Activated naive CD4-positive, alpha-beta T cell treated with anti-CD3 and anti-CD28 coated beads, Interleukin-2, amount 10 ng/mL, durations not matched to agents 7 days and 5 days (primary cell): ENCODE results near the gene TRAPPC6A.

Experiments used
- CTCF ChIA-PET: fragments of 350-600 bp; sonication (Branson Sonifier 250); formaldehyde crosslinking; loops from one replicate; lab custom pipeline; 2021; ENCODE audit warnings: antibody characterized with exemption; lab: Charles Lee
- DNase-seq: peaks from one replicate; pipeline ENCODE4 v3.0.0-alpha.2; 2020
- H3K27ac Mint-ChIP-seq: one replicate; pipeline ENCODE4 v1.8.0; 2021; ENCODE audit warnings: mild to moderate bottlenecking, moderate library complexity, mixed read lengths
- H3K27me3 Mint-ChIP-seq: one replicate; pipeline ENCODE4 v1.8.0; 2021; ENCODE audit warnings: mild to moderate bottlenecking, mixed read lengths
- H3K36me3 Mint-ChIP-seq: one replicate; pipeline ENCODE4 v1.8.0; 2021; ENCODE audit warnings: mixed read lengths
- H3K4me1 Mint-ChIP-seq: one replicate; pipeline ENCODE4 v1.8.0; 2021; ENCODE audit warnings: mixed read lengths
- H3K4me3 Mint-ChIP-seq: one replicate; pipeline ENCODE4 v1.8.0; 2021; ENCODE audit warnings: mild to moderate bottlenecking, moderate library complexity, mixed read lengths
- H3K9me3 Mint-ChIP-seq: one replicate; pipeline ENCODE4 v1.8.0; 2021; ENCODE audit warnings: mixed read lengths

TRAPPC6A gene

GRCh38 chr19:45118106-45118505 lies 59.9 kb downstream of the TRAPPC6A start:
- no peak for DNase-seq
- Mint-ChIP-seq H3K36me3 (no peaks in the 10 kb centered on the region), H3K4me1 (peaks cover 69% of the 10 kb centered on the region), H3K27ac (peak overlapping the region; percentile 58), H3K4me3 (no peak overlapping the region), H3K9me3 (no peaks in the 10 kb centered on the region), H3K27me3 (no peaks in the 10 kb centered on the region)
- CTCF ChIA-PET, result interaction anchor here (0.9 to 1.3 kb wide), 2 partner anchors 9 to 31 kb away, joined by 3 to 4 read pairs; no protein-coding TSS in a partner anchor

GRCh38 chr19:45117671-45118070 lies 60.4 kb downstream of the TRAPPC6A start:
- no peaks in the 10 kb centered on the region for H3K9me3 Mint-ChIP-seq
- CTCF ChIA-PET, result interaction anchor here (1.2 to 1.3 kb wide), 2 partner anchors 8 to 31 kb away, joined by 4 read pairs; no protein-coding TSS in a partner anchor
- DNase-seq, result no peak
- H3K36me3 Mint-ChIP-seq, result no peaks in the 10 kb centered on the region
- peaks cover 69% of the 10 kb centered on the region for H3K4me1 Mint-ChIP-seq
- H3K27me3 Mint-ChIP-seq, result no peaks in the 10 kb centered on the region
- H3K27ac Mint-ChIP-seq, result peak overlapping the region; percentile 58
- no peak overlapping the region for H3K4me3 Mint-ChIP-seq

GRCh38 chr19:45117167-45117594 lies 60.9 kb downstream of the TRAPPC6A start:
- Mint-ChIP-seq H3K27ac (peak overlapping the region; percentile 82), H3K36me3 (no peaks in the 10 kb centered on the region), H3K4me1 (peaks cover 66% of the 10 kb centered on the region), H3K4me3 (no peak overlapping the region), H3K27me3 (no peaks in the 10 kb centered on the region), H3K9me3 (no peaks in the 10 kb centered on the region)
- peak; percentile 62 for DNase-seq
- CTCF ChIA-PET, result interaction anchor here (1.2 kb wide), 1 partner anchor 8 kb away, joined by 4 read pairs; no protein-coding TSS in a partner anchor

DNA sequence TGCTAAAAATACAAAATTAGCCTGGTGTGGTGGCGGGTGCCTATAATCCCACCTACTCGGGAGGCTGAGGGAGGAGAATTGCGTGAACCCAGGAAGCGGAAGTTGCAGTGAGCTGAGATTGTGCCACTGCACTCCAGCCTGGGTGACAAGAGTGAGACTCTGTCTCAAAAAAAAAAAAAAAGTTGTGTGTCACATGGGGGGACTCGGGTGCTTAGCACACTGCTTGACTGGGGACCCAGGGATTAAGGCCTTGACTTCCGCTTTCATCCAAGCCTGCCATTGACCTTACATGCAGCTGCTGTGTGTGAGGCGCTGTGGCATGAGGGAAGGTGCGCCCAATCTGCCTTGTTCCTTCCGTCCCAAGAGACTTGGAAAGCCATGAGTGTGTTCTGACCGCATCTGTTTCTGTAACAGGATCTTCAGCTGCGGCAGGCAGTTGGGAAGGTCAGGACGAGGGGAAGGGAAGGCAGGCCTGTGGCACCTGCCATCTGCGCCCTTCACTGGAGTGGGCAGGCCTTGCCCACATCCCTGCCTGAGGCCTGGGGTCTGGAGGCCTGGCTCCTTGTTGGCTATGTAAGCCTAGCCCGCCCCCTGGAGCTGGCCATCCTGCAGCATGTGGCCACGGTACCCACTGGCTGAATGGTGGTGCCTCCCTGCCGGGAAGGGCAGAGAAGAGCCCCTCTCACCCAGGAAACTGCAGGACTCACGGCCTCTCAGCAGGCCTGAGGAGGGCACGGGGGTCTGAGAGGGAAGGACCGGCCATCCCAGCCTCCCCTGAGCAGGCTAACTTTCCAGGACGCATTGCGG lies 62.0 kb downstream of the TRAPPC6A start:
- peaks cover 56% of the 10 kb centered on the region for H3K4me1 Mint-ChIP-seq
- H3K36me3 Mint-ChIP-seq, result no peaks in the 10 kb centered on the region
- no peak overlapping the region for H3K27ac Mint-ChIP-seq
- DNase-seq, result no peak
- H3K9me3 Mint-ChIP-seq, result no peaks in the 10 kb centered on the region
- no peak overlapping the region for H3K4me3 Mint-ChIP-seq
- CTCF ChIA-PET, result interaction anchor here (1.2 kb wide), 1 partner anchor 9 kb away, joined by 4 read pairs; no protein-coding TSS in a partner anchor
- H3K27me3 Mint-ChIP-seq, result no peaks in the 10 kb centered on the region

- H3K4me3 Mint-ChIP-seq, result no peak overlapping the region
- CTCF ChIA-PET, result no interaction called here
- H3K27me3 Mint-ChIP-seq, result no peaks in the 10 kb centered on the region
- H3K4me1 Mint-ChIP-seq, result peaks cover 40% of the 10 kb centered on the region
- no peaks in the 10 kb centered on the region for H3K36me3 Mint-ChIP-seq
- no peak for DNase-seq
- no peaks in the 10 kb centered on the region for H3K9me3 Mint-ChIP-seq
- no peak overlapping the region for H3K27ac Mint-ChIP-seq
Observed at GRCh38 chr19:45114116-45114515, 63.9 kb downstream of the TRAPPC6A start.

- no peaks in the 10 kb centered on the region for H3K9me3 Mint-ChIP-seq
- no peak overlapping the region for H3K27ac Mint-ChIP-seq
- H3K4me3 Mint-ChIP-seq, result no peak overlapping the region
- no peaks in the 10 kb centered on the region for H3K27me3 Mint-ChIP-seq
- H3K4me1 Mint-ChIP-seq, result peaks cover 35% of the 10 kb centered on the region
- no peaks in the 10 kb centered on the region for H3K36me3 Mint-ChIP-seq
- CTCF ChIA-PET, result interaction anchor here (1.2 kb wide), 1 partner anchor 12 kb away, joined by 5 read pairs; no protein-coding TSS in a partner anchor
- DNase-seq, result no peak
Observed at GRCh38 chr19:45113628-45114027, 64.4 kb downstream of the TRAPPC6A start.
